Stimulated activated CD8-positive, alpha-beta memory T cell treated with anti-CD3 and anti-CD28 coated beads, Interleukin-15, amount 100 ng/mL, for 24 hours (primary cell): ENCODE data around the gene SLC2A11.

ENCODE experiments used
- DNase-seq: peaks from one replicate; pipeline ENCODE4 v3.0.0-alpha.2; 2020; ENCODE audit warnings: low read depth

The SLC2A11 gene, protein sequence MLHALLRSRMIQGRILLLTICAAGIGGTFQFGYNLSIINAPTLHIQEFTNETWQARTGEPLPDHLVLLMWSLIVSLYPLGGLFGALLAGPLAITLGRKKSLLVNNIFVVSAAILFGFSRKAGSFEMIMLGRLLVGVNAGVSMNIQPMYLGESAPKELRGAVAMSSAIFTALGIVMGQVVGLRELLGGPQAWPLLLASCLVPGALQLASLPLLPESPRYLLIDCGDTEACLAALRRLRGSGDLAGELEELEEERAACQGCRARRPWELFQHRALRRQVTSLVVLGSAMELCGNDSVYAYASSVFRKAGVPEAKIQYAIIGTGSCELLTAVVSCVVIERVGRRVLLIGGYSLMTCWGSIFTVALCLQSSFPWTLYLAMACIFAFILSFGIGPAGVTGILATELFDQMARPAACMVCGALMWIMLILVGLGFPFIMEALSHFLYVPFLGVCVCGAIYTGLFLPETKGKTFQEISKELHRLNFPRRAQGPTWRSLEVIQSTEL

DNA sequence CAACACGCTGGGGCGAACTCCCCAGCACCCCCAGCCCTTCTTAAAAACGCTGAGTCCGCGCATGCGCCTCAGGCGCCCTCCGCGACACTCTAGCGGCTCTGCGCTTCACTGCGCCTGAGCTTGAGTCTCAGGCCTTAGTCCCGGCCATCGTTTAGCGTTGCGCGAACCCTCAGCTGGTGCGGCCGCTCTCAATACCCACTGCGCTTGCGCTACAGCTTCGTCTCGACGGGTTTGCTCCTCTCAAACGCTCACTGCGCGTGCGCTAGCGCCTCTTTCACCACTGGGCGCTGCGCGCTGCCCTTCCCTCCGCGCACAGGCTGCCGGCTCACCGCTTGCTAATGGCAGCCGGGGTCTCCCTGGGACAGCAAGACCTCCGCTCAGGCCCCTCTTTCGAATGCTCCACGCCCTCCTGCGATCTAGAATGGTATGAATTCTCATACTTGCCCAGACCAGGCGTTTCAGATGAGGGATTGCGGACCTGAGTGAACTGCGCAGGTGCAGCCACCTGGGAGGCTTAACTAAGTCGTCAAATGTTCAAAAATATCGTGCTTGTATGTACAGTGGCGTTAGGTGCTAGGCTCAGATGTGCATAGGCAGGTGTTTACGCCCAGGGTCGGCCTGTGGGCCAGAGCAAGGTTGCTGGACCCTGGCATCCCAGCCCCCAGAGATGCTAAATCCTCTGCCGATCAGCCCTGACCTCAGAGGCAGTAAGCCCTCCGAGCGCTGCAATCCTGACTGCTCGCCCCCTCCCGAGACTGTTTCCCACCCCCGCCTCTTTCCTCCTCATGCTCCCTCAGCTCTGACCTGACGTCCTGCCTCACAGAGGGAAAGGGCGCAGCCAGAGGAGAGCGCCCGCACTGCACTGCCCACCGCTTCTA, at the start of gene SLC2A11:
SLC2A11 (plus strand) TSS at position 270 of the 878 bp plus-strand sequence; CDS start at position 395, 125 bp downstream.
- DNase-seq, result peak; percentile 78

DNA sequence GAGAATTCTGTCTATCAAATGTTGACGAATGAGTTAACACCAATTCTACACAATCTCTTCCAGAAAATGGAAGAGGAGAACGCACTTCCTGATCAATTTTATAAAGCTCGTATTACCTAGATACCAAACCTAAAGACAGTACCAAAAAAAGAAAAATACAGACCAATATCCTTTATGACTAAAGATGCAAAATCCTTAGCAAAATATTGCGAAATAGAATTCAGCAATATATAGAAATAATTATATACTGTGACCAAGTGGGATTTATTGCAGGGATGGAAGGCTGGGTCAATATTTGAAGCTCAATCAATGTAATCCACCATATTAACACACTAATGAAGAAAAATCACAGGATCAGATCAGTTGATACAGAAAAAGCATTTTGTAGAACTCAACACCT, 45.3 kb upstream of the SLC2A11 start:
- no peak for DNase-seq

DNA sequence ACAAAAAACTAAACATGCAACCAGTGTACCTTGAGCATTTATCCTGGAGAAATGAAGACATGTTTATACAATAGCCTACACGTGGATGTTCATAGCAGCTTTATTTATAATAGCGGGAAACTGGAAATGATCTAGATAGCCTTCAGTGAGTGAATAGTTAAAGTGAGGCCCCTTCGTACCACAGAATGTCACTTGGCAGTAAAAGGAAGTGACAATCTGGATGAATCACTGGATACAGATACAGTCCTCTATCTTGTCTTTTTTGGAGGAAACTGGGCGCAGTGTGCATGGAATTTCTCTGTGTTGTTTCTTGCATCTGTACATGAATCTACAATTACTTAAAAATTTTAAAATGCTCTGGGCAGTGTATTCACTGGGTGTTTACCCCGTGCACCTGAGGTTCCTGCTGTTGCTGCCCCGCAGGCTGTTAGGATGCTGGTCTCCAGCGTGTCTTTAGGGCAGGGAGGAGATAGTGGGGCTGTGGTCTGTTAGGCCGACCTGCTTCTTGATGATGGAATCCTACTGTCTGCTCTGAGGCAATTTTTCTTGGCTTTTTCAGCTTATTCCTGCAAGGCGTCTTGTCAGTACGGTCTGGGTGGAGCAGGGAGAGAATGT, 42.0 kb upstream of the SLC2A11 start:
- DNase-seq, result no peak

DNA sequence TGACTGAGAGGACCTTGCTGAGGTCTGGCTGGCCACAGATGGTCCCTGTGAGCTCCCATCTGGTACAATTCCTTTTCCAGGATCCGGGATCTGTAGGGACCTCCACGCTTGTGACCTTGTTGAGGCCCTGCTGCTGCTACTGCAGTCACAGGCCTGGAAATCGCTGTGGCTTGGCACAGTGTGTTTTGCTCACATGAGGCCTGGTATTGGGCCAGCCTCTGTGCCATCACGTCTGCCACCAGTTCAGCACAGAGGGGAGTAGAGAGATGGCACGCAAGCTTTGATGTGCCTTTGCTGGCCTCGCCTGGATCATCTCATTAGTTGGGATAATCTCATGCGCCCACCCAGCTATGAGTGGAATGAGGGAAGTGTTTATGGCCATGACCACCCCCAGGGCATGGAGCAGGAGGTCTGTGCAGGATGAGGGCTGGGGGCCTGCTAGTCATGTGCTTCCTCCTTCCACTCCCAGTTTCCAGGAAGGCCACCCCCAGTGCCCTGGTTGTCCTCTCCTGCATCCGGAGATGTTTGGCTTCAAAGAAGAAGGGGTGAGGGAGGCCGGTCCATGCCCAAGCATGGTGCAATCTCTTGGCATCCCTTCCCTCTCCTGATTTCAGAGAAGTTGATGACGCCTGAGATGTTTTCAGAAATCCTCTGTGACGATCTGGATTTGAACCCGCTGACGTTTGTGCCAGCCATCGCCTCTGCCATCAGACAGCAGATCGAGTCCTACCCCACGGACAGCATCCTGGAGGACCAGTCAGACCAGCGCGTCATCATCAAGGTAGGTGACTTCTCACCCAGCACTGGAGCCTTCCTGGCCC, 41.3 kb upstream of the SLC2A11 start:
- DNase-seq, result no peak

DNA sequence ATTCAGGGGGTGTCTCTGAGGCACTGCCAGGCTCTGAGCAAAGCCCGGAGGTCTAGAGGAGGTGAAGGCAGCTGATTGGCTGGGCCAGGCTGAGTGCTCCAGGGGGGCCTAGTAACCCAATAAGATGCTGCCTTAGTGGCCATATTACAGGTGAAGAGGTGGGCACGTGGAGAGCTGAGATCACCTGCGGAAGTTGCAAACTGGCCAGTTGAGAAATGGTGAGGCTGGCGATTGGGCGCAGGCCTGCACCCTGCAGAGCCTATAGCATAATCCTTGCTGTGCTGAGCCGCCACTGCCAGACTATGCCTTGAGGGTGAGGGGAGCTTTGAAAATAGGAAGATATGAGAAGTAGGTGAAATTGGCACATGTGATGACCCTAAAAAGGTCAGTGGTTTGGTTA, 40.5 kb upstream of the SLC2A11 start:
- no peak for DNase-seq

DNA sequence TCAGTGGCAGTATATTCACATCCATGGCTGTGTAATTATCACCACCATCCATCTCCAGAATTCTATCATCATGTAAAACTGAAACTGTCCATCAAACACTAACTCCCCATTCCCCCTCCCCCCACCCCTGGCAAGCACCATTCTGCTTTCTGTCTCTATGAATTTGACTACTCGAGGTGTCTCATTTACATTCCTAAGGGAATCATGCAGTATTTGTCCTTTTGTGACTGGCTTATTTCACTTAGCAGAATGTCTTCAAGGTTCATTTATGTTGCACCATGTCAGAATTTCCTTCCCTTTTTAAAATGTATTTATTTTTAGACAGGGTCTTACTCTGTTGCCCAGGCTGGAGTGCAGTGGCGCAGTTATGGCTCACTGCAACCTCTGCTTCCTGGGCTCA, 39.1 kb upstream of the SLC2A11 start:
- no peak for DNase-seq

DNA sequence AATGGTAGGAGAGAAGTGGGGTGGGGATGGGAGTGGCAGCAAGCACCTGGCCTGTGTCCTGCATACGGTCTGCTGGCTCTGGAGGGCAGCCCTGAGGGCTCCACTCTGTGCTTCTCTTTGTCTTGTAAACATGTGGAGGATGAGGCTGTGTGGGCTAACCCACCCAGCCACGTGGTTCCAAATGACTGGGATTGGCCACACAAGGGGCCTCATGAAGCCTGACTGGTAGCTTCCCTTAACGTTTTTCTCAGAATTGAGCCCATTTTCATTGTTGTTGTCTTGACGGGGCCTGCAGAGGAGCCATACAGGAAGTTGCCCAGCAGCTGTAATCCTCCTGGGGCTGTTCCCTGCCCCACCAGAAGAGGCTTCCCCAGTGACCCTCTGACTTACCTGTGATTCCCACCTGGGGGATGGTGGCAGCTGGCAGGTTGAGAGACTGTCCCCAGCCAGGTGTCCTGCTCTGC, 36.9 kb upstream of the SLC2A11 start:
- no peak for DNase-seq

DNA sequence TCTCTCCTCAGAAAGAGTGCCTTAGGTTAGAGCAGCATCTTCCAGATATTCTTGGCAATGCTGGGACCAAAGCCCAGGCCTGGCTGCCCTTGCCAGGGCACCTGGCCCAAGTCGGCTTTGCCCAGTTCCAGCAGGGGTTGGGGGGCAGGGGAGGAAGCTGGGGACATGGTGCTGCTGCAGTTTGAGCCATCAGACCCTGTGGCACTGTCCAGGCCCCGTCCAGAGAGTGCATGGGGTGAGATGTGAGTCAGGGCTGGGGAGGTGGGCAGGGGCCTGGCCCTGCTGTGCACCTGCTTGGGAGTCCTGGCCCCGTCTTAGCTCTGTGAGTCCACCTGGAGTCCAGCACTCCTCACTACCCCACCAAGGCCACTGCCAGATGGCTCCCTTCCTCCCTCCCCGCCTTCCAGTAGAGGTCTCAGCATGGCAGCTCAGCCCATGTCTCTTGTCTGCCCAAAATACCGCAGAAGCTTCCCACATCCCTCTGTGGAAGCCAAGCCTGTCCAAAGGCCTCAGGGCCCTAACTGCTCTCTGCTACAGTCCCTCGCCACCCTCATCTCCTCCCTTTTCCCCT, 35.5 kb upstream of the SLC2A11 start:
- DNase-seq, result no peak

DNA sequence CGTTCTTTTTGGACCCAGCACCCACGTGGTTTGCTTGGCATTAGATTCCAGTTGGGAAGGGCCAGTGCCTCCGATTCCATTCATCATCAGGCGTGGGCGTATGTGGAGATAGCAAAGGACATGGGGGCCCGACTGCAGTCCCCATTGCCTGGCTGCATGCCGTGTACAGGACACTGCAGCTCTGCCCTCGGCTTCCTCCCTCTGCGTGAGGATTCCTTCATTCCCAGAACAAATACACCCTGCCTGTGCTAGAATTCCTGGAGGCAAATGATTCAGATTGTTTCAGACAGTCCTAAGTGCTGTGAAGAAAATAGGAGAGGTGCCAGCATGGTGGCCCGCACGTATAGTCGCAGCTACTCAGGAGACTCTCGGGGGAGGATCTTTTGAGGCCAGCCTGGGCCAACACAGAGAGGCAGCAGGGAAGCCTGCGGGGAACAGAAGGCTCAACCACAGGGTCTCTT, 34.3 kb upstream of the SLC2A11 start:
- DNase-seq, result no peak

DNA sequence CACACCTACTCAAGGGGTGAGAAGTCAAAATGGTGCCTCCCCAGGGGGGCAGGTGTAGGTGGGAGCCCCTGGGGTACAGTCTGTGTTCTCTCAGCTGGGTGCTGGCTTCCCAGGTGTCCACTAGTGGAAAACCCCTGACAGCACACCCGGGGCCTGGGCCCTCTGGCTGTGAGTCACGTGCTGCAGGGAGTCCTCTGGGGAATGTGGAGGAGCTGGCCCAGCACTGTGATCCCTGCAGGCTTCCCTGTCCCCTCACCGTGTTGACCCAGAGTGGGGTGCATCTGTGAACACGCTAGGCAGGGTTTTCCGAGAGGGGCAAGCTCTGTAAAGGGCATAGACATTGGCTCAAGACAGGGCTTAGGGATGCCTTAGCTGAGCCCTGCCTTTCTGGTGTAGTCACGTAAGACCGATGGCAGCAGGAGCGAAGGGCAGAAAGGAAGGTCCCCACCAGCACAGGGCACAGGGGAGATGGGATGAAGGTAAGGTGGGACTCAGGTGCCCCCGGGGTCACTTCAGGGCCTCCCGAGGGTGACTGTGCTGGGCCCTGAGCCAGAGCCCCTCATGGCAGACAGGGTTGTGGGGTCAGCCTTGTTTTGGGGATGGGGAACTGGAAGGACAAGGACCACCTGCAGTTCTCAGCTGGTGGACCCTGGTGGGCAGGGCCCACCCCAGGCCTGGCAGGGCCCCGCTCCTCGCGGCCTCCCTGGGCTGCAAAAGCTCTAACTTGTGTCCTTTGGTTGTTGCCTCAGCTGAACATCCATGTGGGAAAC, 33.0 kb upstream of the SLC2A11 start:
- no peak for DNase-seq

DNA sequence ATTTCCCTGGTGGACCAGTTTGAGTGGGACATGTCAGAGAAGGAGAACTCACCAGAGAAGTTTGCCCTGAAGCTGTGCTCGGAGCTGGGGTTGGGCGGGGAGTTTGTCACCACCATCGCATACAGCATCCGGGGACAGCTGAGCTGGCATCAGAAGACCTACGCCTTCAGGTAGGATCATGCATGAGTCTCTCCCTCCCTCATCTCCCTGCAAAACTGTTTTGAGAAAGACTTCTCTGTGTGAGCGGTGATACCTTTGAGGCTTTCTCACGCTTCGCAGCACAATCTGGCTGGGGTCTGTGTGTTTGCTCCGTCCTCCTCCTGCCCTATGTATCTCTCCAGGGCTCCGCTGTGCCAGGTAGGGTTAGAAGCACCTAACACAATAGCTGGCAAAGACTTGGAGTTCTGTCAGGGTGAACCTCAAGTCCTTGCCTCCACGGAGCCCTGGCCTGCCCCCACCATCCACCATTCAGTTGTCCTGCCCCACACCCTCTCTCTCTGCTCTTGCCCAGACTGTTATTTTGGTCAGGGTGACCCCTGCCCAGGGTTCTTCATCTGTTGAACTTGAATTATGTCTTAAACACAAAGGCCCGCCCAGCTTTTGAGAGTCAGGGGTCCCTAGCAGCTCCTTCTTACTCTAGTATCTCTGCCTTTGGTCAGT, 32.3 kb upstream of the SLC2A11 start:
- DNase-seq, result no peak

DNA sequence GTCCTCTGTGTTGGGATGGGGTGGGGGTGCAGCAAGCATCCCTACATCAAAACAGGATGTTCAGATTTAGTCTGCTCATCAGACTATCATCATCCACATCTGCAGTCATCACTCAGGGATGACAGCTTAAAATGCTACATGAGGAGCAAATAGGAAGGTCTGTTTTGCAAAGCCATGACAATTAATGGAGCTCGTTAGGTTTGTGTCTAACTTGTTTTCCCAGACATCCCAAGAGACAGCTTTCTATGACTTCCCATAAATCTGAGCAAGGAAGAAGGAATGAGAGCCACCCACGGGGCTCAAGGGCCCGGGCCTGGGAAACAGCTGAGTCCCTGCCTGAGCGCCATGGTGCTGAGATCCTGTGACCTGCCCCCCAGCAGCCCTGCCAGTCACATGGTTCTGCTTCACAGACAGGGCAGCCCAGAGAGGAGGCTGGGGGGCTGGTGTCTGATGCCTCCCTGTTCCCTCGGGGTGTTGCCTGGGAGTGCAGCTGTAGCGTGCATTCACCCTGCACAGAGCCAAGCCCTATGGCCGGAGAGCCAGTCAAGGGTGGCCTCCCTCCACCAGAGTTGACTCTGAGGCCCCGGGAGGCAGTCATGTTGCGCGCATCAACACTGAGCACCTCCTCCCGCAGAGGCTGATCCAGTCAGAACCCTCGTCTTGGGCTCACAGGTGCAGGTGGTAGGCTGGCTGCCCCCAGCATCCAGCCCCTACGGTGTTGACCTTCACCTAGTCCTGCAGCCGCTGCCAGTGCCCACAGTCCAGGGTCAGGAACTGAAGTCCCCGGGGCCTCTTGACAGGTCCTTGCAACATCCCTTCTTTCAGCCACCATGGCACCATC, 30.9 kb upstream of the SLC2A11 start:
- no peak for DNase-seq

DNA sequence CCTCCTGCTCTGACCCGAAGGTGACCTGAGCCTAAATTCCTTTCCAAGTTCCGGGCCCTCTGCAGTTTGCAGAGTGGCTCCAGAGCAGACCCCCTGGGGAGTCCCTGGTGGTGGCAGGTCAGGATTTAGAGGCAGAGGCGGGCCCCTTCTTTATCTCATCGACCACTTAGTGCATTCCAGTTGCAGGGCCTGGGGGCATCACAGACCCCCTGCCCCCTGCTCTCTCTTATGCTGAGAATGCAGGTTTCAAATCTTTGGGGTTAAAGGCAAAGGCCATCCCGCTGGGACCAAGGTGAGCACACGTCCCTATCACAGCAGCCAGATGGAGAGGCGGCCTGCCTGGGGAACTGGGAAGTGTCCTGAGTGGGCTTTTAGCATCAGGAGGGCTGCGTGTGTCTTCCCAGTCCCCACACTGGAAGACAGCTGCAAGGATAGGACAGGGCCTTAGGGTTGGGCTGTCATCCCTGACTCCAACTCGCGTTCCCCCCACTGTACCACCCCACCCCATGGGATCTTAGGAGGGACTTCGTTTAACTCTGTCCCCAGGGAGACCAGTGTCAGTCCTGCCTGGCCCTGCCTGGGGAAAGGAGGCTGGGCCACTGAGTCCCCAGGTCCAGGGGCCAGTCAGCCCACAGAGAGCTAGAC, 30.2 kb upstream of the SLC2A11 start:
- DNase-seq, result no peak

DNA sequence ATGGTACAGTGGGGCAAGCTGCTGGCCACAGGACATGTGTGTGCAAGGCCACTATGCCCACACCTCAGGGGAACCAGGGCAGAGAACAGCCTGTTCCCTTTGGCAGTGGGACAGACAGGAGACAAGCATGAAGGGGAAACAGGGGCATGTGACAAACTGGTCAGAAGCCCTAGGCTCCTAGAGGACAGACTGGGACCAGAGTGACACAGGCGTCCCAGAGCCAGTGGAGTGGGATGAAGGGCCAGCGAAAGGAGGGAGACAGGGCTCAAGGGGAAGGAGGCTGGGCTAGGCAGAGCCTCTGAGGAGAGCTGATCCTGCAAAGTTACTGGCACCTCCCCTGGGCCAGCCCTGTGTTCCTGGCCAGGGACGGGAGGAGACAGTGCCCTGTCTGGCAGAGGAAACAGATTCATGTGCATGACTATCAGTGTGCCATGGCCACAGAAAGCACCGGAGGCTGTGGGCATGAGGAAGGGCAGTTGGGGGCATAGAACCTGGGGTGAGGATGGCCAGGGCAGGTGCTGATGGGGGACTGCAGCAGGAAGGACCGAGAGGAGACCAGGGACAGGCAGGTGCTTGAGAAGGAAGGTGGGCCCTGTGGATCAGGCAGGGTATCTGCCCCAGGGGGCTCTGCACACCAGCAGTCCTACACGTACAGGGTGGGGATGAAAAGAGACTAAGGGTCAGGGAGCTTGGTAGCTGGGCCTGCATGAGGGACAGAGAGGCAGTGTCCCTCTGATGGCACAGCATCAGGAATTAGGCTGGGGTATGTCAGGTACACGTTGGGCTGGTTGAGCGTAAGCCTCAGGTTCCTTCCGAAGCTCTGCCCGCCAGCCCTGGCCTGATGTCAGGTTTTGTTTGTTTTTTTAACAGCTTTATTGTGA, 28.6 kb upstream of the SLC2A11 start:
- no peak for DNase-seq

DNA sequence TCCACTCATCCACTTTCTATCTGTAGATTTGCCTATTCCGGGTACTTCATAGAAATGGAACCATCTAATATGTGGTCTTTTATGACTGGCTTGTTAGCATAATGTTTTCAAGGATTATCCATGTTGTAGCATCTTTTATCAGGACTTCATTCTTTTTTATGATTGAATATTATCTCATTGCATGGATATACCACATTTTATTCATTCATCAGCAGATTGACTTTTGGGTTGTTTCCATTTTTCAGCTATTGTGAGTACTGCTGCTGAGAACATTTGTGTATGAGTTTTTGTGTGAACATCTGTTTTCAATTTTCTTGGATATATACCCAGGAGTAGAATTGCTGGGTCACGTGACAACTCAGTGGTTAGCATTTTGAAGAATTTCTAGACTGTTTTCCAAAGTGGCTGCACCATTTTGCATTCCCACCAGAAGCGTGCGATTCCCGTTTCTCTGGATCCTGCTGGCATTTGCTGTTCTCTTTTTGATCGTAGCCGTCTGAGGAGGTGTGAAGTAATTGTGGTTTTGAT, 27.8 kb upstream of the SLC2A11 start:
- no peak for DNase-seq

DNA sequence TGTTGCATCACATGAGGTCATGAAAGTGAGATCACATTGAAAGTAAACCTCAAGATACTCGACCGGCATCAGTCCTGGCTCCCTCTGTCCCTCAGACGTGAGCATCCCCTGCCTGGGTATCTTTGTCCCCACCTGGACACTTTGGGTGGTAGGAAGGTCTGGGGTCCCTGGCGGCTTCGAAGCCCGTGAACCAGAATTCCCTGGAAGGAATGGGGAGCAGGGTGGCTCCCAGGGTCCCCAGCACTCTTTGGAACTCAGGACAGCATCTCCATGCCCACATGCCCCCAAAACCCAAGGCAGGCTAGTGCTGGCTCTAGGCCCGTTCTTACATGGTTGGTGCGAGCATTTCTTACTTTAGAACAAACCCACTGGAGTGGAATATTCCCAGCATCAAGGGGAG, 26.4 kb upstream of the SLC2A11 start:
- no peak for DNase-seq

DNA sequence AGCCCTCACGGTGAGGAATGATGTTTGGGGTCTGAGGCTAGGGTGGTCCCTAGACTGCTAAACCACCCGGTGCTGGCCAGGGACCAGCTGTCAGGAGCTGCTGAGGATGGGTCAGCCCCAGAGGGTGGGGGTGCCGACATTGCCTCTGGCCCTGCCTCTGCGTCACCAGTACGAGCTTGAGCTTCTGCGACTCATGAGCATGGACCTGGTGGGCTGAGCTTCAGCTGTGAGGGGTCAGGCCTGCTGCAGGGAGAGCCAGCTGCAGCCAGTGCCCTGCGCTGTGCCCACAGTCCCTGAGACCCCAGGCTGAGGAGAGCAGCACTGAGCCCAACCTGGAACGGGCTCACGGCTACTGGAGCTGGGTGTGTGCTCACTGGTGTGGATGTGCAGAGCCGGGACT, 25.9 kb upstream of the SLC2A11 start:
- no peak for DNase-seq
